ENCODE measurements around the gene HSD17B10. TPM values are rescaled to one million over a fixed set of nuclear protein-coding genes. Genes with fewer than 3 reads are reported as not detected.
"Not testable (repeated sequence)": the region's sequence is repeated elsewhere in the genome, so short reads cannot be mapped to it uniquely, and the experiment has no call there.

The HSD17B10 gene
- total RNA-seq, 1 experiment from 2014 or later: 108 TPM

DNA sequence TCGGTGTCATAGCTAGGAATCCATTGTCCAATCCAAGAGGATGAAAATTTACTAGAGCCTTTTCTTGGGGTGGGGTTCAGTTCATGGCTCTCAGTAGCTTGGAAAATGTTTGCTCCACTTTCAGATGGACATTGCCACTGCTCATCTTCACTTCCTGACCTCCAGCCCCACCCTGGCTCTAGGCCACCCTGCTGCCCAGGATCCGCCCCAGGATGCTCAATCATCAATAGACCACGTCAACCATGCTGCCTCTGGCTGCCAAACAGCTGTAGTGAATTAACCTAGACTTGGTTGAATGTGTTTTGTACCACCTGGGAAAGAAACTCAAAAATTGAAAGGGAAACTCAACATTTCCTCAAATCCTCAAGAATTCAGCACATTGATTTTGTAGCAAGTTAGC is 37.2 kb upstream of the HSD17B10 start:
- POLR2A ChIA-PET: no interaction called here
- Mint-ChIP-seq H3K36me3 (no peaks in the 10 kb centered on the region), H3K4me1 (no peaks in the 10 kb centered on the region), H3K4me3 (no peak overlapping the region), H3K27ac (no peak overlapping the region), H3K27me3 (ENCODE audit: low read depth) (peaks cover 16% of the 10 kb centered on the region), H3K9me3 (no peaks in the 10 kb centered on the region)
- CTCF ChIA-PET: no interaction called here
- DNase-seq (ENCODE audit: low spot score): no peak
- no peak for ATAC-seq
- TF ChIP-seq, protein P1, sequence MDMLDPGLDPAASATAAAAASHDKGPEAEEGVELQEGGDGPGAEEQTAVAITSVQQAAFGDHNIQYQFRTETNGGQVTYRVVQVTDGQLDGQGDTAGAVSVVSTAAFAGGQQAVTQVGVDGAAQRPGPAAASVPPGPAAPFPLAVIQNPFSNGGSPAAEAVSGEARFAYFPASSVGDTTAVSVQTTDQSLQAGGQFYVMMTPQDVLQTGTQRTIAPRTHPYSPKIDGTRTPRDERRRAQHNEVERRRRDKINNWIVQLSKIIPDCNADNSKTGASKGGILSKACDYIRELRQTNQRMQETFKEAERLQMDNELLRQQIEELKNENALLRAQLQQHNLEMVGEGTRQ (CRISPR knock-in tag; IDR thresholded peaks at IDR 0.05): no peak
- TF ChIP-seq, protein P2, sequence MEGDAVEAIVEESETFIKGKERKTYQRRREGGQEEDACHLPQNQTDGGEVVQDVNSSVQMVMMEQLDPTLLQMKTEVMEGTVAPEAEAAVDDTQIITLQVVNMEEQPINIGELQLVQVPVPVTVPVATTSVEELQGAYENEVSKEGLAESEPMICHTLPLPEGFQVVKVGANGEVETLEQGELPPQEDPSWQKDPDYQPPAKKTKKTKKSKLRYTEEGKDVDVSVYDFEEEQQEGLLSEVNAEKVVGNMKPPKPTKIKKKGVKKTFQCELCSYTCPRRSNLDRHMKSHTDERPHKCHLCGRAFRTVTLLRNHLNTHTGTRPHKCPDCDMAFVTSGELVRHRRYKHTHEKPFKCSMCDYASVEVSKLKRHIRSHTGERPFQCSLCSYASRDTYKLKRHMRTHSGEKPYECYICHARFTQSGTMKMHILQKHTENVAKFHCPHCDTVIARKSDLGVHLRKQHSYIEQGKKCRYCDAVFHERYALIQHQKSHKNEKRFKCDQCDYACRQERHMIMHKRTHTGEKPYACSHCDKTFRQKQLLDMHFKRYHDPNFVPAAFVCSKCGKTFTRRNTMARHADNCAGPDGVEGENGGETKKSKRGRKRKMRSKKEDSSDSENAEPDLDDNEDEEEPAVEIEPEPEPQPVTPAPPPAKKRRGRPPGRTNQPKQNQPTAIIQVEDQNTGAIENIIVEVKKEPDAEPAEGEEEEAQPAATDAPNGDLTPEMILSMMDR (IDR thresholded peaks at IDR 0.05): no peak
- no peak for TF ChIP-seq NR2C2 (CRISPR knock-in tag; IDR thresholded peaks at IDR 0.05)
- TF ChIP-seq, protein P3, sequence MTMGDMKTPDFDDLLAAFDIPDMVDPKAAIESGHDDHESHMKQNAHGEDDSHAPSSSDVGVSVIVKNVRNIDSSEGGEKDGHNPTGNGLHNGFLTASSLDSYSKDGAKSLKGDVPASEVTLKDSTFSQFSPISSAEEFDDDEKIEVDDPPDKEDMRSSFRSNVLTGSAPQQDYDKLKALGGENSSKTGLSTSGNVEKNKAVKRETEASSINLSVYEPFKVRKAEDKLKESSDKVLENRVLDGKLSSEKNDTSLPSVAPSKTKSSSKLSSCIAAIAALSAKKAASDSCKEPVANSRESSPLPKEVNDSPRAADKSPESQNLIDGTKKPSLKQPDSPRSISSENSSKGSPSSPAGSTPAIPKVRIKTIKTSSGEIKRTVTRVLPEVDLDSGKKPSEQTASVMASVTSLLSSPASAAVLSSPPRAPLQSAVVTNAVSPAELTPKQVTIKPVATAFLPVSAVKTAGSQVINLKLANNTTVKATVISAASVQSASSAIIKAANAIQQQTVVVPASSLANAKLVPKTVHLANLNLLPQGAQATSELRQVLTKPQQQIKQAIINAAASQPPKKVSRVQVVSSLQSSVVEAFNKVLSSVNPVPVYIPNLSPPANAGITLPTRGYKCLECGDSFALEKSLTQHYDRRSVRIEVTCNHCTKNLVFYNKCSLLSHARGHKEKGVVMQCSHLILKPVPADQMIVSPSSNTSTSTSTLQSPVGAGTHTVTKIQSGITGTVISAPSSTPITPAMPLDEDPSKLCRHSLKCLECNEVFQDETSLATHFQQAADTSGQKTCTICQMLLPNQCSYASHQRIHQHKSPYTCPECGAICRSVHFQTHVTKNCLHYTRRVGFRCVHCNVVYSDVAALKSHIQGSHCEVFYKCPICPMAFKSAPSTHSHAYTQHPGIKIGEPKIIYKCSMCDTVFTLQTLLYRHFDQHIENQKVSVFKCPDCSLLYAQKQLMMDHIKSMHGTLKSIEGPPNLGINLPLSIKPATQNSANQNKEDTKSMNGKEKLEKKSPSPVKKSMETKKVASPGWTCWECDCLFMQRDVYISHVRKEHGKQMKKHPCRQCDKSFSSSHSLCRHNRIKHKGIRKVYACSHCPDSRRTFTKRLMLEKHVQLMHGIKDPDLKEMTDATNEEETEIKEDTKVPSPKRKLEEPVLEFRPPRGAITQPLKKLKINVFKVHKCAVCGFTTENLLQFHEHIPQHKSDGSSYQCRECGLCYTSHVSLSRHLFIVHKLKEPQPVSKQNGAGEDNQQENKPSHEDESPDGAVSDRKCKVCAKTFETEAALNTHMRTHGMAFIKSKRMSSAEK (CRISPR knock-in tag; IDR thresholded peaks at IDR 0.05; ENCODE audit: borderline replicate concordance): no peak
- TF ChIP-seq, protein P4, sequence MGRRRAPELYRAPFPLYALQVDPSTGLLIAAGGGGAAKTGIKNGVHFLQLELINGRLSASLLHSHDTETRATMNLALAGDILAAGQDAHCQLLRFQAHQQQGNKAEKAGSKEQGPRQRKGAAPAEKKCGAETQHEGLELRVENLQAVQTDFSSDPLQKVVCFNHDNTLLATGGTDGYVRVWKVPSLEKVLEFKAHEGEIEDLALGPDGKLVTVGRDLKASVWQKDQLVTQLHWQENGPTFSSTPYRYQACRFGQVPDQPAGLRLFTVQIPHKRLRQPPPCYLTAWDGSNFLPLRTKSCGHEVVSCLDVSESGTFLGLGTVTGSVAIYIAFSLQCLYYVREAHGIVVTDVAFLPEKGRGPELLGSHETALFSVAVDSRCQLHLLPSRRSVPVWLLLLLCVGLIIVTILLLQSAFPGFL (CRISPR knock-in tag; IDR thresholded peaks at IDR 0.05; ENCODE audit: borderline replicate concordance): no peak
- no peak for TF ChIP-seq OVOL2 (CRISPR knock-in tag; IDR thresholded peaks at IDR 0.05; ENCODE audit: borderline replicate concordance)
- no peak for TF ChIP-seq TCF7 (CRISPR knock-in tag; IDR thresholded peaks at IDR 0.05; ENCODE audit: low read depth)
- TF ChIP-seq, protein P5, sequence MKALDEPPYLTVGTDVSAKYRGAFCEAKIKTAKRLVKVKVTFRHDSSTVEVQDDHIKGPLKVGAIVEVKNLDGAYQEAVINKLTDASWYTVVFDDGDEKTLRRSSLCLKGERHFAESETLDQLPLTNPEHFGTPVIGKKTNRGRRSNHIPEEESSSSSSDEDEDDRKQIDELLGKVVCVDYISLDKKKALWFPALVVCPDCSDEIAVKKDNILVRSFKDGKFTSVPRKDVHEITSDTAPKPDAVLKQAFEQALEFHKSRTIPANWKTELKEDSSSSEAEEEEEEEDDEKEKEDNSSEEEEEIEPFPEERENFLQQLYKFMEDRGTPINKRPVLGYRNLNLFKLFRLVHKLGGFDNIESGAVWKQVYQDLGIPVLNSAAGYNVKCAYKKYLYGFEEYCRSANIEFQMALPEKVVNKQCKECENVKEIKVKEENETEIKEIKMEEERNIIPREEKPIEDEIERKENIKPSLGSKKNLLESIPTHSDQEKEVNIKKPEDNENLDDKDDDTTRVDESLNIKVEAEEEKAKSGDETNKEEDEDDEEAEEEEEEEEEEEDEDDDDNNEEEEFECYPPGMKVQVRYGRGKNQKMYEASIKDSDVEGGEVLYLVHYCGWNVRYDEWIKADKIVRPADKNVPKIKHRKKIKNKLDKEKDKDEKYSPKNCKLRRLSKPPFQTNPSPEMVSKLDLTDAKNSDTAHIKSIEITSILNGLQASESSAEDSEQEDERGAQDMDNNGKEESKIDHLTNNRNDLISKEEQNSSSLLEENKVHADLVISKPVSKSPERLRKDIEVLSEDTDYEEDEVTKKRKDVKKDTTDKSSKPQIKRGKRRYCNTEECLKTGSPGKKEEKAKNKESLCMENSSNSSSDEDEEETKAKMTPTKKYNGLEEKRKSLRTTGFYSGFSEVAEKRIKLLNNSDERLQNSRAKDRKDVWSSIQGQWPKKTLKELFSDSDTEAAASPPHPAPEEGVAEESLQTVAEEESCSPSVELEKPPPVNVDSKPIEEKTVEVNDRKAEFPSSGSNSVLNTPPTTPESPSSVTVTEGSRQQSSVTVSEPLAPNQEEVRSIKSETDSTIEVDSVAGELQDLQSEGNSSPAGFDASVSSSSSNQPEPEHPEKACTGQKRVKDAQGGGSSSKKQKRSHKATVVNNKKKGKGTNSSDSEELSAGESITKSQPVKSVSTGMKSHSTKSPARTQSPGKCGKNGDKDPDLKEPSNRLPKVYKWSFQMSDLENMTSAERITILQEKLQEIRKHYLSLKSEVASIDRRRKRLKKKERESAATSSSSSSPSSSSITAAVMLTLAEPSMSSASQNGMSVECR (CRISPR knock-in tag; IDR thresholded peaks at IDR 0.05; ENCODE audit: borderline replicate concordance): no peak
- no peak for TF ChIP-seq SP1 (CRISPR knock-in tag; conservative IDR thresholded peaks at IDR 0.05)
- TF ChIP-seq, protein P6, sequence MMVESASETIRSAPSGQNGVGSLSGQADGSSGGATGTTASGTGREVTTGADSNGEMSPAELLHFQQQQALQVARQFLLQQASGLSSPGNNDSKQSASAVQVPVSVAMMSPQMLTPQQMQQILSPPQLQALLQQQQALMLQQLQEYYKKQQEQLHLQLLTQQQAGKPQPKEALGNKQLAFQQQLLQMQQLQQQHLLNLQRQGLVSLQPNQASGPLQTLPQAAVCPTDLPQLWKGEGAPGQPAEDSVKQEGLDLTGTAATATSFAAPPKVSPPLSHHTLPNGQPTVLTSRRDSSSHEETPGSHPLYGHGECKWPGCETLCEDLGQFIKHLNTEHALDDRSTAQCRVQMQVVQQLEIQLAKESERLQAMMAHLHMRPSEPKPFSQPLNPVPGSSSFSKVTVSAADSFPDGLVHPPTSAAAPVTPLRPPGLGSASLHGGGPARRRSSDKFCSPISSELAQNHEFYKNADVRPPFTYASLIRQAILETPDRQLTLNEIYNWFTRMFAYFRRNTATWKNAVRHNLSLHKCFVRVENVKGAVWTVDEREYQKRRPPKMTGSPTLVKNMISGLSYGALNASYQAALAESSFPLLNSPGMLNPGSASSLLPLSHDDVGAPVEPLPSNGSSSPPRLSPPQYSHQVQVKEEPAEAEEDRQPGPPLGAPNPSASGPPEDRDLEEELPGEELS (CRISPR knock-in tag; IDR thresholded peaks at IDR 0.05): no peak

DNA sequence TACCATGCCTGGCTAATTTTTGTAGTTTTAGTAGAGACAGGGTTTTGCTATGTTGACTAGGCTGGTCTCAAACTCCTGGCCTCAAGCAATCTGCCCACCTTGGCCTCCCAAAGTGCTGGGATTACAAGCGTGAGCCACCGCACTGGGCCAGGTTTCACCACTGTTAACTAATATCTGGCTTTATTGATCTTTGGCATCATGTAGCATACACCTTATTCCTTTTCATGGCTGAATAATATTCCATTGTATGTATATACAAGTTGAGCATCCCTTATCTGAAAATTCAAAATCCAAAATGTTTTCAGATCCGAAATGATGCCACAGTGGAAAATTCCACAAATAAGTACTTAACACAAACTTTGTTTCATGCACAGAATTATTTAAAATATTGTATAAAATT is 34.5 kb upstream of the HSD17B10 start:
- POLR2A ChIA-PET; H3K27ac Mint-ChIP-seq; DNase-seq (ENCODE audit: low spot score); H3K9me3 Mint-ChIP-seq; ATAC-seq; H3K36me3 Mint-ChIP-seq; H3K4me3 Mint-ChIP-seq; H3K4me1 Mint-ChIP-seq: not testable (repeated sequence)
- CTCF ChIA-PET: interaction anchor here (0.6 kb wide), 1 partner anchor 19 kb away, joined by 3 read pairs; no protein-coding TSS in a partner anchor
- peaks cover 16% of the 10 kb centered on the region for H3K27me3 Mint-ChIP-seq (ENCODE audit: low read depth)
